Neural progenitor cell (in vitro differentiated cells): Measurements from ENCODE around the gene GALR3.

Experiments
- CTCF ChIP-seq: fragments of 200-600 bp; sonication (generic); IDR thresholded peaks from 2 replicates; pipeline ENCODE4 v1.5.1; 2017; ENCODE audit warnings: antibody characterized with exemption, mild to moderate bottlenecking
- EZH2 ChIP-seq: fragments of 200-600 bp; sonication (generic); IDR thresholded peaks from 2 replicates; pipeline ENCODE4 v1.6.1; 2017; ENCODE audit warnings: antibody characterized with exemption, mild to moderate bottlenecking, moderate library complexity

GRCh38 chr22:37831472-37831871 lies 8.3 kb downstream of the GALR3 start:
- TF ChIP-seq CTCF (no peak), EZH2 (no peak)
